HS-27A (cell line): ENCODE measurements around the gene ELMO2.

Experiments used
- DNase-seq: peaks from one replicate; pipeline ENCODE4 v3.0.0-alpha.2; 2012; ENCODE audit warnings: low read depth, missing footprints

The ELMO2 gene

DNA sequence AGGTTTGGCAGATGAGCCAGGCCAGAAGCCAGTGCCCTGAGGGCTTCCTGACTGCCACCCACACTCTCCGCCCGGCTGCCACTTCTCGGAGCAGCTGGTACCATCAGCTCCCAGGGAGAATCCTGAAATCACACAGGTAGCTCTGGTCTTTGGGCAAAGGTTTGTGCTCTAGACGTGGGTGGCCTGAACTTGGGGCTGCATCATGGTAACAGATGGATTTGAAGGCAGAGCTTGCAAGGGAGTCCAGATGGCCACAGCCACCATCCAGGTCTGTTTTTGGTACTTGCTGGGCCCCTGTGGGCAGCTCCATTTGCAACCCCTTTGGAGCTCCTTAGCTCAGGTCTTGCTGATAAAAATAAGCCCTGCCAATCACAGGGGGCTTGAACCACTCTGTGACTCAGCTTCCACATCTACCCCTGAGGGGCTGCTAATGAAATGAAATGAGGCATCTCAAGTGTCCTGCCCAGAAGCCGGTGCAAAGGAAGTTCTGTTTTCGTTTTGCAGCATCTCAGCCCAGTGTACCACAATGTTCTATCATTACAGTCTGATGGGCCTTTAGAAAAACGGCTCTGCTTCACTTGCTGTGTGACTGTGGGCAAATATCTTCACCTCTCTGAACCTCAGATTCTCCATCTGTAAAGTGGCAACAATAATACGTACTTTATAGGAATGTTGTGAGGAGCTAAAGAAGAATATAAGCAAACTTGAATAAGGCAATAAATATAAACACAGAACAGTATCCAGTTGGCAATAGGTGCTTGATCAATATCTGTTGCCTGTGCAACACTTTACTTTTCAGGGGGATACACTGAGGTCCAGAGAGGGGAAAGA, 73.0 kb downstream of the ELMO2 start:
- no peak for DNase-seq

DNA sequence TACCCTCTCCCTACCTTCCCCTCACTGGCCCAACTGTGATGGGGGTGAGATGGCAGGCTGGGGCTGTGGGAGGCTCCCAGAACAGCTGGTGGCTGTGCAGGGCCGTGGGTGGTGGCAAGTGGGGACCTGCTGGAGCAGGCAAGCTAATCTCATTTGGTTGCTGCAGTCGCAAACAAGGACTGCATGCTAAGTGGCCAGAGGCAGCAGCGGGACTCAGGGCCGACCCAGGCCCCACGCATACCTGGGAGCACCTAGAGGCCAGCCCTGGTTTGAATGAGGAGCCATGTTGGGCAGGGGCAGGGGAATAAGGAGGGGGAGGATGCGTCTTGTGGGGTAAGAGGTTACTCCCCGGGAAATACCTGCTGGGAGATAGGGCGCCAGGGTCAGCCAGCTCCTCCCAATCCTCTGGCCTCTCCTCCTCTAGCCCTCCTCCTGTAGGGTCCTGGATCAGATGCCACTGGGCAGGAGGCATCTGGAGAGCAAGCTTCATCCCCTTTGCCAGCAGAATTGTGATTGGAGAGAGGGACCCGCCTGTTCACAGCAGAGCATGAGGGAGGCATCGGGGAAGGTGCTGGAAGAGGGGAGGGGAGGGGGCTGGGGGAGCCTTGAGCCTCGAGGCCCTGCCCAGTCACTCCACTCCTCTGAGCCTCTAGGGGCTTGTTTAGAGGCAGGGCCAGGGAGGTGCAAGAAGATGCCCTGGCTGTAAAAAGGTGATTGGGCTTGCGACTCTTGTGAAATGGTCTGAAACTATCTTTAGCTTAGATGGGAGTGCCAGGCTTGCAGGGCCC, 73.8 kb downstream of the ELMO2 start:
- no peak for DNase-seq

DNA sequence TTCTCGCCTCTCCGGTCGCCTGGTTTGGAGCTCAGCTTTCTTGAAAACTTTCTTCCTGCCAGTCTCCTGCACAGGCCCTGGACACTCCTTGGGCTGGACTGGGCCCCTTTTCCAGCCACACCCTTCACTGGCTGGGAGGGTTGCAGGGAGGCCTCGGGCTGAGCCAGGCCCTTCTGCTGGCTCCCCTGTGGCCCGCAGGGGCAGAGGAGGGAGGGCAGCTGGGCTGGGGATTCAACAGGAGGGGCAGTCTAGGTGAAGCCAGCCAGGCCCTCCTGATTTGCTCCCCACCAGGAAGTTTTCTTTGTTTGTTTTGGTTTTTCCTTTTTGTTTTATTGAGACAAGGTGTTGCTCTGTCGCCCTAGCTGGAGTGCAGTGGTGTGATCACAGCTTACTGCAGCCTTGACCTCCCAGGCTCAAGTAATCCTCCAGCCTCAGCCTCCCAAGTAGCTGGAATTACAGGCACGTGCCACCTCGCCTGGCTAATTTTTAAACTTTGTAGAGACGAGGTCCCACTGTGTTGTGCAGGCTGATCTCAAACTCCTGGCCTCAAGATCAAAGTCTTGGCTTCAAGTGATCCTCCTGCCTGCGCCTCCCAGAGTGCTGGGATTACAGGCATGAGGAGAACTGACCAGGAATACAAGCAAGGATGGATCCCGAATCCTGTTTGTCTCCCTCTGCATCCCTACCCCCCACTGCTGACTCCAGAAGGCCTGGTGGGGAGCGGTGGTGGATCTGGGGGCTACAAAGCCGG, 74.6 kb downstream of the ELMO2 start:
- no peak for DNase-seq

DNA sequence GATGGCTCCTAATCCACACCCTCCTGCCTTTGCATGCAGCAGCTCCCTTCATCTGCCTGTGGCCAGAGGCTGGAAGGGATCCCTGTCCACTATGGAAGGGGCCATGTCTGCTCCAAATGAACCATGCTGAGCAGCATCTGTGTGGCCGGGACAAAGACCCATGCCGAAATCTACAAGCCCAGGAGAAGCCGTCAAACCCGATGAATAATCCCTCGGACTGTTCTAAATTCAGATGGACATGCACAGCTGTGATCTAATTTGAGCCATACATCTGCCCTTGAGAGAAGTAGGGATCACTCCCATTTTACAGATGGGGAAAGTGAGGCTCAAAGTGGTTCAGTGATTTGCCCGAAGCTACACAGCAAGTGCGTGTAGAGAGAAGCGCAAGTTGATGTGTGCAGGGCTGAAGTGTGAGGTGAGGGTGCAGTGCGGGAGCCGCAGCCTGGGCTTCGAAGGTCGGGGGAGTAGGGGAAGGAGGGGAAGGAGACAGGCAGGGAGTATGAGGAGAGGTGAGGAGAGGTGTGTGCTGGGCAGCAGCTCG, 75.5 kb downstream of the ELMO2 start:
- no peak for DNase-seq

DNA sequence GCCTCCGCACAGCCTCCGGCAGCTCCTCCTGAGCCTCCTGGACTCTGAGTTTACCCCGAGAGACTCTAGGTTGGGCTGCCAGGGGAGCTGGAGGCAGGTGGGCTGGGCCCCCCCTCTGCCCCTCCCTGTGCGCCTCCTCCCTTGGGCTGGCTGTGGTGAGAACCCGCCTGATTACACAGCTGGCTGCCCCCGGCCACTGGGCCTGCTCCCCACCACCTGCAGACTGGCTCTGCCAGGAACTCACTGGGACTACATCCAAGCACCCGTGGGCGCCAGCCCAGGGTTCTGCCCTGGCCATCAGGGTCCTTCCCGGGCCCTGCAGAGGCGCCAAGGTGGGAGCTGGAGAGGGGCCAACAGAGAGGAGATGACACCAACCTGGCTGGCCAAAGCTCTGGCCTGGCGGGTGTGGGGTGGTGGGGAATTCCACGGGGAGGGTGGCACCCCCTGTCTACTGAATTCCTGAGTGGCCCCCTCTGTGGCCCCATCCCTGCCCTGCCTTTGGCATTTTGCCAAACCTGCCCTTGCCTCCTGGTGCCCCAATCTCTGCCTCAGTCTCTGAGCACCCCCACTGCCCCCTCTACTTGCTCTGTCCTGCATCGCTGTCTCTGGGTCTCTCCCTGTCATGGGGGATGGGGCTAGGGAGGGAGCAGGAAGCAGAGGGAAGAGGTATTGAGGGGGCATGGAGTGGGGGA, 76.2 kb downstream of the ELMO2 start:
- DNase-seq, result no peak

DNA sequence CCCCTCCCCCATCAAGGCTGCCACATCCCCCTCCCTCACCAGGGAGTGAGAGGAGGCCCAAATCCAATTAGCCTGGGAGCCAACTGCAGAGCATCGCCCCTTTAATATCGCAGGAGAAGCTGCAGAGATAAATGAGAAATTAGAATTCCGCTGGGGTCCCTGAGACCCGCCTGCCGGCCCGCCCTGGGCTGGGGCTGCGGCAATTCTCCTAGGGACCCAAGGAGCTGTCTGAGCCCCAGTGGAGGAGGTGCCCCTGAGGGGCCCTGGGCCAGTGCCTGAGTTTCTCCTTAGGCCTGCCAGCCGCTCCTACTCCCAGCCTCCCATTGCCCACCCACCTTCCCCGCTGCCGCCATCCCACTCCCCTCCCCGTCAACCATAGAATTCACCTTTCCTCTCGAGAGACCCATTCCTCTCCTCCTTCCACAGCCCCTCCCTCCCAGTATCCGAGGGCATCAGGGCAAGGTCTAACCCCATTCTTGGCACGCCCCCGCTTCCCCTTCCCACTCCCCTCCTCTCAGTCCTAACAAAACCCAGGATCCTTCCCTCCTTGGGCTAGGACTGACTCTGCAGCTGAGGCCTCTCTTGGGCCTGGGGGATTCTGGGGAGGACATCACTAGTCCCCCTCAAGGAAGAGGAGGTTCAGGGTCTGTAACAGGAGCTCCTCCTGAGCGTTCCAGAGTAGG, 78.1 kb downstream of the ELMO2 start:
- DNase-seq, result no peak

DNA sequence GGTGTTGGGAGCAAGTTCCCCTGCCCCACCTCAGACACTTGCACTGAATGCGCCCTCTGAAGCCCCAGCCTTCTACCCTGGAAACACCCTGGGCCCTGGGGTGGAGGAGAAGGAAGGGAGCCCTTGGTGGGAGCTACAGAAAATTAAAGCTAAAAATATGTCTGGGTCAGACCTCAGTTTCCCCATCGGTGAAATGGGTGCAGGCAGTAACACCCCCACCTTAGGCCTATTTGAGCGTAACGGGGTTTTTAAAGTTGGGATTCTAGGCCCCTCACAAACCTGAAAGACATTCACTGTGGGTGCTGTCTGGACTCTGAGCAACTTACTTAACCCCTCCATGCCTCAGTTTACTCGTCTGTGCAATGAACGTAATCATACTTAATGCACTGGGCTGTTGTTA, 78.9 kb downstream of the ELMO2 start:
- no peak for DNase-seq

DNA sequence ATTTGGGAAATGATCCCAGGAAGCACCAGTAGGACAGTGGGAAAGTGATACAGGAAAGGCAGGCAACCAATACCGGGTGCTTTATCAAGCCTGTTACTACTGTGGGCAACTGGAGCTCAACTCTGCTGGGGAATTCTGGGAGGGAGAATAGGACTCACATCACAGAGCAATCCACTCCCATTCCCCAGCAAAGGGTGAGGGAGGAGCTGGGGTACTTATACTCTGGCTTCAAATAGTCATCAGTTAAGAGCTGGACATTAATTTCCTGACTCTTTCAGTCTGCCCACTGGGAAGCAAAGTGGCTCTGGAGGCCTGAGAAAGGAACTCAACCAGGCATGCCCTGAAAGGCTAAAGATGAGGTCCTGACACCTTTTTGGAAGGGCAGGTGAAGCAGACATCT, 80.6 kb downstream of the ELMO2 start:
- DNase-seq, result no peak

DNA sequence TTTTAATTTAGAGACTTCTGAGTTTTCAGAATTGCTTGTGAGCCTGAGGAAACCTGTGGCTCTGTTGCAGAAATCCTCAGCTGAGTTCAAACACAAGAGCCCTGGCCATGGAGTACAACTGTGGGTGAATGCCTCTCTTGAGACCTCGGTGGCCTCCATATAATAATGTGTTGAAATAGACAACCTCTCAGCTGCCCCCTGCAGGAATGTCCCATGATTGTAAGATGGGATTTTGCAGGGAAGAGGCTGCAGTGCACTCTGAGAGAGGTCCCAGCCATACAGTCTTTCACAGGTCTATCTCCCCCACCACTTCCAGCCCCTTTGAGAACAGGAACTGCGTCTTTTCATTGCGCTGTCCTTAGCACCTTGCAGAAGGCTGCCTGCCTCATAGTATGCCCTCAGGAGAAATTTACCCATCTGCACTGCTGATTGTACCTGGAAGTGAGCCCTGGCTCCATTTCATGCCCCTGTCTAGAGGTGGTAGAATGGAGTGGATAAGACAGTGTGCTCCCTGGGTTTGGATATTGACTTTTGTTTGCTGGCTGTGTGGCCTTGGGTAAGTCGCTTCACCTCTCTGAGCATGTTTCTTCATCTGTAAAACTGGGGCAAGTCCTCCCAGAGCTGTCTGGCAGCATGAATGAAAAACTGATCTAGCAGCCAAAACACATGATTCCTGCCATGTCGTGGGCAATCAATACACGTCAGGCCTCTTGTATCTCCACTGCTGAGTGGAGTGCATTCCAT, 81.3 kb downstream of the ELMO2 start:
- no peak for DNase-seq

DNA sequence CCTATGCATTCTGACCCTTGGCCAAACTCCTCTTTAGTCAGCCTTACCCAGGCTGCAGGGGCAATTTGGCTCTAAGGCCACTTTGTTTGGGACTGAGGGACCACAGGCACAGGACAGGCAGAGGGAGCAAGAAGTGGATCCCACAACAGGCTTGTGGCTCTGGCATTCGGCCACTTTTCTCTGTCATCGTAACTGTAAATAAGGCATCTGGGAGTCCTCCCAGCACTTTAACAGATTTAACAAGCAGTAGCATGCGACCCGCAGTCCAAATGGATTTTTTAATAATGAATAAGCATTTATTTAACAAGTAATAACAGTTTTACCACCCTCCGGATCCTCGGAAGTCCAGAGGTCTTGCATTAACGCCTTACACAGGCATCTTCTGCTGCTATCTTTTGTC, 82.0 kb downstream of the ELMO2 start:
- no peak for DNase-seq

DNA sequence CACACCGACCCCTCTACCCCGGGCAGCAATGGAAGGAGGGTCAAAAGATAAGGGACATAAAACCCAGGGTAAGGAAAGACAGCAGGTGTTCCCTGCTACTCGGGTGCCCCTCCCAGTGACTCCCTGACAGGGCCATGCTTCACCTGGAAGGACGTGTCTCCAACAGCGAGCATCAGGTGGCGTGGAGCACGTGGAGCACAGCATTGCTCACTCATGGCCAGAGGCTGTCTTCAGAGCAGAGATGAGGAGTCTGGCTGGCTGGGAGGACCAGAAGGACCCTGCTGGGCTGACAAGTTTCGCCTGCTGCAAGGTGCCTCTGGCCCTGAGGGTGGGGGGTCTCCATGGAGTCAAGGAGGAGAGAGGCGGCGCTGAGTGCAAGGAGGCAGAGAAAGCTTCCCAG, 82.9 kb downstream of the ELMO2 start:
- no peak for DNase-seq

DNA sequence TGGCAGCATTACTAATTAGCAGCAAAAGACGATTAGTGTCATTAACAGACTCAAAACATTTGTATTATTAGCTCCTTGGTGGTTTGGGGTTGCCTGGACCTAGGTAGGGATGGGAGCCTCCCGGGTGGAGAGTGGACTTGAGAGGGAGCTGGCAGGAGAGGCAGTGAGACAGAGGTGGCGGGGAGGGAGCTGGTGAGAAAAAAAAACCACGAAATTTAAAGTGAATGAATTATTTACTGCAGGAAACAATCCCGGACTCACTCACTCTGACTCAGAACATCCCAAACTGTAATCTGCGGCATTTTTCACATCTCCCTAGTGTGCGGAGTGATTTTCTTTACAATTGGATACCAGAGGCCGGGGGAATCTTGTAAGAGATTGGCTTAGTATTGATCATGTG, 83.8 kb downstream of the ELMO2 start:
- no peak for DNase-seq

DNA sequence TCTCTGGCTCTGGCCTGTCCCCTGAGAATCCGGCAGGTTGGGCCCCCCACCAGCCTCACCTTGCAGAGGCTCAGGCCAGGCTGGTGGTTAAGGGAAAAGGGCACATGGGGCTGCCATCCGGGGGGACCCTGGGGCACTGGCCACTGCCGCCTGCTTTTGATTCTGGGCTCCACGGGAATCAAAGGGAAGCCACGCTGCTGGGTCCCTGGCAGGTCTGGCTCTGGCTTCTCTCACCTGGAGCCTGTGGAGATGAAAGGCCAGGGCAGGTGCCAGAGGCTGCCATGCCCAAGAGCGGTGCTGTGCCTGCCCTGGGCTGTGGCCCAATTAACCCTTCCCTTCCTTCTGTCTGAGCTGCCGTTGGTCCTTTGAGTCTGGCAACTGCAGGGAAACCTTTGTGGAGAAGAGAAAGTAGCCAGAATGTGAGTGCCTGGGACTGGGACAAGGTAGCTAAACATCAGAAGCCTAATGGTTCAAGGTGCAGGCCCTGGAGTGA, 88.7 kb downstream of the ELMO2 start:
- no peak for DNase-seq

DNA sequence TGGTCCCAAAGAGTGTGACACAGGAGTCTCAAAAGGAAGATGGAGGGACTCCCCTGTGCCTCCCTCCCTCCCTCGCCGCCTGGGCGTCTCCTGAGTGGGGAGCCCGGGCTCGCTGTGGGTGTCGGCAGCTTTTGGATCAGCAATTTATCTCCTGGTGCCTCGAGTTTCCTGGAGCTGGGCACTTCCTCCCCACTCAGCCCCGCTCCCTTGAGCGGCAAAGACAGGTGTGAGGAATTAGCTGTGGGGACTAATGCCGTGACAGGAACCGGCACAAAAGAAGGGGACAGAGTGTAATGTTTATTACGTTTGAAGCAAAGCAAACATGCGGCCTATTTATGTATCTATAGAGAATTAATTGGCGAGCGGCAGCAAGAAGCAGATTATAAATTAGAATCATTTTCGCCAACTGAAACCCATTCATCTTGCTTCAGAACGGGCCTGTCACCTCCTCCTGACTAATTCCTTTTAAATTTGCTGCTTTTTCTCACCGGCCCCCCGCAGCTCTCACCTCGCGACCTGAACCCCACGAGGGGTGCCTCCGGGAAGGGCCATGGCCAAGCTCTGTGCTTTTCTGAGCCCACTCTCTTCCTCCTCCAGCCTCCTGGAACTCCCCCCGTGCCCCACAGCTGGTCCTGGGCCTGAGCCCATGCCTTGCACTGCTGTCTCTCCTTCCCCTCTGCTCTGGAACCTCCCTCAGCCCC, 89.3 kb downstream of the ELMO2 start:
- no peak for DNase-seq
